IMR-90 (cell line): ENCODE measurements around the gene NCSTN. TPM values are rescaled to one million over a fixed set of nuclear protein-coding genes. Genes with fewer than 3 reads are reported as not detected.

ENCODE experiments used
- ATAC-seq: fragments of 200-7000 bp; cut with Tn5 transposase; 2 replicates; pipeline ENCODE4 v1.9.1; 2020; ENCODE audit warnings: low read depth, mild to moderate bottlenecking, moderate library complexity
- BruUV-seq: library from RNA; stranded (reverse); fragments of 400-500 nt; replicated peaks from 2 replicates; lab custom pipeline; 2021; lab: Mats Ljungman, UMichigan
- CTCF ChIA-PET: fragments of 300-600 bp; formaldehyde crosslinking; extraction: SDS; loops from one replicate; lab custom pipeline; 2021; ENCODE audit warnings: antibody characterized with exemption; lab: Yijun Ruan, JAX
- POLR2A ChIA-PET: fragments of 300-600 bp; sonication (Branson Sonifier 250); formaldehyde crosslinking; loops from one replicate; lab custom pipeline; 2022; ENCODE audit warnings: antibody characterized with exemption; ENCODE audit not compliant: unreplicated experiment; lab: Charles Lee
- DNase-seq: peaks from one replicate; pipeline ENCODE4 v3.0.0; 2013
- H2AFZ ChIP-seq: replicated peaks from 2 replicates; pipeline ENCODE3; 2013; ENCODE audit warnings: low read length, mild to moderate bottlenecking; ENCODE audit not compliant: poor library complexity
- H2AK5ac ChIP-seq: 2 replicates; pipeline ENCODE4 v1.6.1; 2013; ENCODE audit warnings: low read depth, low read length, inconsistent platforms
- H2AK9ac ChIP-seq: replicated peaks from 2 replicates; pipeline ENCODE3; 2013; ENCODE audit warnings: mild to moderate bottlenecking, low read depth, low read length, moderate library complexity; ENCODE audit not compliant: poor library complexity
- H2BK120ac ChIP-seq: 2 replicates; pipeline ENCODE4 v1.6.1; 2013; ENCODE audit warnings: low read depth, low read length, inconsistent platforms
- H2BK15ac ChIP-seq: 3 replicates; pipeline ENCODE4 v1.6.1; 2013; ENCODE audit warnings: low read depth, low read length, inconsistent platforms
- H2BK20ac ChIP-seq: 2 replicates; pipeline ENCODE4 v1.6.1; 2013; ENCODE audit warnings: low read depth, mild to moderate bottlenecking, inconsistent platforms, low read length, moderate library complexity
- H2BK5ac ChIP-seq: 2 replicates; pipeline ENCODE4 v1.6.1; 2013; ENCODE audit warnings: mild to moderate bottlenecking, low read depth, low read length, inconsistent platforms; ENCODE audit not compliant: poor library complexity, severe bottlenecking
- H3K14ac ChIP-seq: replicated peaks from 2 replicates; pipeline ENCODE4 v1.6.1; 2013; ENCODE audit warnings: low read depth, low read length, inconsistent platforms
- H3K18ac ChIP-seq: 2 replicates; pipeline ENCODE4 v1.6.1; 2013; ENCODE audit warnings: low read depth, low read length, control low read depth
- H3K23ac ChIP-seq: 2 replicates; pipeline ENCODE4 v1.6.1; 2013; ENCODE audit warnings: low read depth, low read length, inconsistent platforms
- H3K27ac ChIP-seq: 2 replicates; pipeline ENCODE4 v1.5.1; 2013; ENCODE audit warnings: mild to moderate bottlenecking, control low read depth, low read length; ENCODE audit not compliant: insufficient read depth
- H3K27me3 ChIP-seq: 2 replicates; pipeline ENCODE4 v1.6.1; 2013; ENCODE audit warnings: low read length; ENCODE audit not compliant: control insufficient read depth, insufficient read depth
- H3K36me3 ChIP-seq: 2 replicates; pipeline ENCODE4 v1.6.1; 2013; ENCODE audit warnings: low read length, mixed read lengths; ENCODE audit not compliant: control insufficient read depth, insufficient read depth
- H3K4ac ChIP-seq: 2 replicates; pipeline ENCODE4 v1.6.1; 2013; ENCODE audit warnings: low read depth, low read length, inconsistent platforms
- H3K4me1 ChIP-seq: 2 replicates; pipeline ENCODE4 v1.6.1; 2013; ENCODE audit warnings: low read length, mixed read lengths; ENCODE audit not compliant: control insufficient read depth, insufficient read depth
- H3K4me2 ChIP-seq: 2 replicates; pipeline ENCODE4 v1.6.1; 2013; ENCODE audit warnings: low read depth, mild to moderate bottlenecking, control low read depth, low read length, moderate library complexity
- H3K4me3 ChIP-seq: 2 replicates; pipeline ENCODE4 v1.5.1; 2013; ENCODE audit warnings: low read depth, mild to moderate bottlenecking, control low read depth, low read length, moderate library complexity; ENCODE audit not compliant: insufficient read depth
- H3K56ac ChIP-seq: 2 replicates; pipeline ENCODE4 v1.6.1; 2013; ENCODE audit warnings: low read length, inconsistent platforms; ENCODE audit not compliant: insufficient read depth; ENCODE audit errors: extremely low read depth
- H3K79me1 ChIP-seq, 2 experiments: 2 replicates each; pipeline ENCODE4 v1.6.1; 2013; ENCODE audit warnings: low read length in 2 of 2, inconsistent platforms in 1 of 2, low read depth in 1 of 2
- H3K9ac ChIP-seq: 2 replicates; pipeline ENCODE4 v1.6.1; 2013; ENCODE audit warnings: low read depth, low read length, control low read depth
- H3K9me1 ChIP-seq: 2 replicates; pipeline ENCODE4 v1.6.1; 2013; ENCODE audit warnings: low read length, inconsistent platforms; ENCODE audit not compliant: insufficient read depth
- H3K9me3 ChIP-seq: 2 replicates; pipeline ENCODE4 v1.6.1; 2013; ENCODE audit warnings: low read length; ENCODE audit not compliant: control insufficient read depth, insufficient read depth
- H4K20me1 ChIP-seq: 2 replicates; pipeline ENCODE4 v1.6.1; 2013; ENCODE audit warnings: low read length, inconsistent platforms; ENCODE audit not compliant: insufficient read depth
- H4K5ac ChIP-seq: 2 replicates; pipeline ENCODE4 v1.6.1; 2013; ENCODE audit warnings: mild to moderate bottlenecking, low read depth, low read length, control low read depth
- H4K8ac ChIP-seq, 2 experiments: 2 replicates each; pipeline ENCODE4 v1.6.1; 2013; ENCODE audit warnings: low read depth in 2 of 2, low read length in 2 of 2, control low read depth in 1 of 2, inconsistent platforms in 1 of 2
- H4K91ac ChIP-seq: 2 replicates; pipeline ENCODE4 v1.6.1; 2013; ENCODE audit warnings: low read depth, low read length, inconsistent platforms; ENCODE audit not compliant: insufficient read depth
- BHLHE40 ChIP-seq: fragments of 150-350 bp; IDR thresholded peaks from 2 replicates; pipeline ENCODE4 v1.6.1; 2016; ENCODE audit warnings: mild to moderate bottlenecking, low read depth, low read length
- CEBPB ChIP-seq: IDR thresholded peaks from 2 replicates; pipeline ENCODE4 v1.6.1; 2012; ENCODE audit warnings: low read depth, low read length, improper control_type of control experiment
- CHD1 ChIP-seq: IDR thresholded peaks from 2 replicates; pipeline ENCODE4 v1.6.1; 2012; ENCODE audit warnings: low read depth, low read length, improper control_type of control experiment
- CTCF ChIP-seq: conservative IDR thresholded peaks from 2 replicates; pipeline ENCODE4 v1.5.1; 2012; ENCODE audit warnings: mild to moderate bottlenecking, low read depth, low read length, improper control_type of control experiment
- ELK1 ChIP-seq: fragments of 150-350 bp; IDR thresholded peaks from 2 replicates; pipeline ENCODE4 v1.6.1; 2016; ENCODE audit warnings: low read depth, mild to moderate bottlenecking, low read length, moderate library complexity, borderline replicate concordance
- FOS ChIP-seq: fragments of 150-350 bp; IDR thresholded peaks from 2 replicates; pipeline ENCODE4 v1.6.1; 2016; ENCODE audit warnings: low read depth, low read length
- MAFK ChIP-seq: IDR thresholded peaks from 2 replicates; pipeline ENCODE4 v1.6.1; 2012; ENCODE audit warnings: low read depth, low read length, improper control_type of control experiment
- MAZ ChIP-seq: IDR thresholded peaks from 2 replicates; pipeline ENCODE4 v1.6.1; 2012; ENCODE audit warnings: low read depth, mild to moderate bottlenecking, low read length, improper control_type of control experiment, moderate library complexity, borderline replicate concordance
- MXI1 ChIP-seq: IDR thresholded peaks from 2 replicates; pipeline ENCODE4 v1.6.1; 2012; ENCODE audit warnings: low read depth, mild to moderate bottlenecking, low read length, moderate library complexity, borderline replicate concordance
- NFE2L2 ChIP-seq: fragments of 150-350 bp; IDR thresholded peaks from 2 replicates; pipeline ENCODE4 v1.6.1; 2016; ENCODE audit warnings: low read depth, mild to moderate bottlenecking, low read length
- POLR2A ChIP-seq: IDR thresholded peaks from 2 replicates; pipeline ENCODE4 v1.6.1; 2012; ENCODE audit warnings: mild to moderate bottlenecking, low read depth, low read length
- RAD21 ChIP-seq: IDR thresholded peaks from 2 replicates; pipeline ENCODE4 v1.6.1; 2012; ENCODE audit warnings: low read length, improper control_type of control experiment
- RCOR1 ChIP-seq: IDR thresholded peaks from 2 replicates; pipeline ENCODE4 v1.6.1; 2012; ENCODE audit warnings: mild to moderate bottlenecking, low read length, improper control_type of control experiment; ENCODE audit not compliant: insufficient replicate concordance
- RFX5 ChIP-seq: IDR thresholded peaks from 2 replicates; pipeline ENCODE4 v1.8.0; 2012; ENCODE audit warnings: low read depth, mild to moderate bottlenecking, low read length, moderate library complexity
- SMC3 ChIP-seq: fragments of 150-350 bp; IDR thresholded peaks from 2 replicates; pipeline ENCODE4 v1.6.1; 2016; ENCODE audit warnings: low read depth, mild to moderate bottlenecking, antibody characterized with exemption, low read length, moderate library complexity
- USF2 ChIP-seq: fragments of 150-350 bp; IDR thresholded peaks from 2 replicates; pipeline ENCODE4 v1.6.1; 2017; ENCODE audit warnings: mild to moderate bottlenecking, antibody characterized with exemption, low read length, low read depth
- WGBS, 2 experiments: methylation state at CpG; one replicate each; pipeline versions ENCODE4 v1.1.5 to v1.1.7; 2013; ENCODE audit warnings: missing lambda C conversion rate in 2 of 2; ENCODE audit not compliant: insufficient read length in 1 of 2; ENCODE audit errors: extremely low coverage in 2 of 2; 5-methylcytosine and 5-hydroxymethylcytosine counted together
- dilution Hi-C: fragments of 300-500 bp; cut with HindIII; formaldehyde crosslinking; loops from one replicate; pipeline ENCODE4 v1.14.3; 2018; ENCODE audit warnings: low sequenced_read_pairs; ENCODE audit not compliant: unreplicated experiment
- in situ Hi-C: fragments of 300-500 bp; cut with MboI; formaldehyde crosslinking; loops from 3 replicates; pipeline ENCODE4 v1.14.3; 2019; ENCODE audit warnings: low sequenced_read_pairs, inconsistent platforms, mixed read lengths
- intact Hi-C: fragments of 100-400 bp; cut with micrococcal nuclease; formaldehyde crosslinking; loops from 2 replicates; pipeline ENCODE4 v1.10.0; 2022
- polyA plus RNA-seq, 3 experiments: library from polyadenylated mRNA; depleted of rRNA; stranded (reverse); fragments of >200 nt; gene quantifications; 2 replicates each; pipeline ENCODE4 v1.2.3, GENCODE V29; 2012; ENCODE audit warnings: low replicate concordance in 1 of 3
- total RNA-seq: library from RNA; depleted of rRNA; stranded (reverse); fragments of >200 nt; gene quantifications from 2 replicates; pipeline ENCODE4 v1.2.3, GENCODE V29; 2012

NCSTN gene
- total and polyA plus RNA-seq, 2 of the 4 experiments (the other 2 are of a cell fraction): 60.2 to 182 TPM

GRCh38 chr1:160315359-160315758 is 27.8 kb upstream of the NCSTN start:
- POLR2A ChIA-PET: no interaction called here
- Histone ChIP-seq H2AK9ac (no peak overlapping the region), H3K4ac (no peak overlapping the region), H3K14ac (no peak overlapping the region), H3K56ac (no peak overlapping the region), H3K9ac (no peak overlapping the region), H3K4me1 (peaks cover 5% of the 10 kb centered on the region; the same call in 1 of the 2 replicates), H2AK5ac (no peak overlapping the region), H3K27me3 (no peaks in the 10 kb centered on the region), H3K18ac (no peak overlapping the region), H2BK20ac (no peak overlapping the region), H3K23ac (0 out of 2 replicates have a peak overlapping the region, but pooled peaks have one; percentile 12), H4K20me1 (peaks cover 31% of the 10 kb centered on the region), H2BK5ac (no peak overlapping the region), H3K27ac (peak overlapping the region; percentile 7; the same call in 1 of the 2 replicates), H2AFZ (no peak overlapping the region), H3K4me2 (no peak overlapping the region), H3K9me1 (peaks cover 4% of the 10 kb centered on the region; the same call in 1 of the 2 replicates), H3K4me3 (no peak overlapping the region), H2BK120ac (no peak overlapping the region), H4K8ac (no peak overlapping the region), H4K91ac (no peak overlapping the region), H2BK15ac (no peak overlapping the region), H3K79me1 (peaks cover 17 to 24% of the 10 kb centered on the region in 2 experiments), H4K5ac (no peak overlapping the region), H3K9me3 (no peaks in the 10 kb centered on the region), H3K36me3 (peaks cover 51% of the 10 kb centered on the region)
- no peak for TF ChIP-seq ELK1
- no peak for TF ChIP-seq FOS
- TF ChIP-seq RFX5: no peak
- TF ChIP-seq BHLHE40: no peak
- TF ChIP-seq MAZ: no peak
- TF ChIP-seq CEBPB: no peak
- TF ChIP-seq SMC3: no peak
- TF ChIP-seq RAD21: no peak
- no peak for TF ChIP-seq MXI1
- no peak for TF ChIP-seq CTCF
- no peak for TF ChIP-seq POLR2A
- TF ChIP-seq RCOR1: no peak
- no peak for TF ChIP-seq NFE2L2
- no peak for TF ChIP-seq MAFK
- TF ChIP-seq USF2: no peak
- TF ChIP-seq CHD1: no peak
- in situ Hi-C loops: no loop called here
- CTCF ChIA-PET: no interaction called here
- no peak for DNase-seq
- peak; percentile 24; the same call in 1 of the 2 replicates for ATAC-seq
- dilution Hi-C loops: no loop called here
- intact Hi-C loops: loop anchor here (5.0 kb wide), 1 partner anchor 78 kb away; no protein-coding TSS in a partner anchor
- 83% methylated on average over 1 of the region's 2 CpGs; no CpG with 5 or more reads in 1 of the 2 experiments for WGBS, 2 experiments
- no TSS peak for BruUV-seq
